ENCODE data around the gene DDX10.

DNA sequence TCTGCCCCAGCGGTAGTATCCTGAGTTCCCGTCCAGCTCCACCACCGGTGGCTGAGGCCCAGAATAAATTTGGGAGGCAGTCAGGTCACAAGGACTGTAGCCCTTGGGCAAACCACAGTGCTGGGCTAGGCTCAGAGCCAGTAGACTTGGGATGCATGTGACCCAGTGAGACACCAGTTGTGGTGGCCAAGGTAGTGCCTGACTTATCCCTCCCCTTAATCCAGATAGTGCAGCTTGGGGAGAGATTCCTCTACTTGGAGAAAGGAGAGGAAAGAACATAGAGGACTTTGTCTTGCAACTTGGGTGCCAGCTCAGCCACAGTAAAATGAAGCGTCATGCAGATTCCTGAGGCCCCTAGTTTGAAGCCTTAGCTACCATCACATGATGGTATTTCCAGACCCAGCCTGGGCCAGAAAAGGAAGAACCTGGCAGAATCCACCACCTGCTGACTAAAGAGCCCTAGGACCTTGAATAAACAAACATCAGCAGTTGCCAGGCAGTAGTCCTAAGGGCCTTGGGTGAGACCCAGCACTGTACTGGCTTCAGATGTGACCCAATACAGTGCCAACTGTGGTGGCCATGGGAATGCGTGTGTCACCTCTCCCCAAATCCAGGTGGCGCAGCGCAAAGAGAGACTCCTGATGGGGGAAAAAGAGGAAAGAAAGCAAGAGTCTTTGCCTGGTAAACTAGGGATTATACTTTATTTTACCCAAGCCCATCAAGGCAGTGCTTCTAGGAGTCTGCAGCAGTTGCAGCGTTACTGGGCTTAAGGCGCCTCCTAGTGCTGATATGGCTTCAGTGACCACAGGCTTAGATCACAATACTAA, 17.0 kb upstream of the DDX10 start:
- TF ChIP-seq, protein P1, sequence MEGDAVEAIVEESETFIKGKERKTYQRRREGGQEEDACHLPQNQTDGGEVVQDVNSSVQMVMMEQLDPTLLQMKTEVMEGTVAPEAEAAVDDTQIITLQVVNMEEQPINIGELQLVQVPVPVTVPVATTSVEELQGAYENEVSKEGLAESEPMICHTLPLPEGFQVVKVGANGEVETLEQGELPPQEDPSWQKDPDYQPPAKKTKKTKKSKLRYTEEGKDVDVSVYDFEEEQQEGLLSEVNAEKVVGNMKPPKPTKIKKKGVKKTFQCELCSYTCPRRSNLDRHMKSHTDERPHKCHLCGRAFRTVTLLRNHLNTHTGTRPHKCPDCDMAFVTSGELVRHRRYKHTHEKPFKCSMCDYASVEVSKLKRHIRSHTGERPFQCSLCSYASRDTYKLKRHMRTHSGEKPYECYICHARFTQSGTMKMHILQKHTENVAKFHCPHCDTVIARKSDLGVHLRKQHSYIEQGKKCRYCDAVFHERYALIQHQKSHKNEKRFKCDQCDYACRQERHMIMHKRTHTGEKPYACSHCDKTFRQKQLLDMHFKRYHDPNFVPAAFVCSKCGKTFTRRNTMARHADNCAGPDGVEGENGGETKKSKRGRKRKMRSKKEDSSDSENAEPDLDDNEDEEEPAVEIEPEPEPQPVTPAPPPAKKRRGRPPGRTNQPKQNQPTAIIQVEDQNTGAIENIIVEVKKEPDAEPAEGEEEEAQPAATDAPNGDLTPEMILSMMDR (IDR thresholded peaks at IDR 0.05), result peak; percentile 25 to 52 (median 37)
- TF ChIP-seq POLR2A (IDR thresholded peaks at IDR 0.05), result no peak

All from ovary (tissue), 3 donors.